MCF 10A (cell line): ENCODE data around the gene SMIM3. TPM values are rescaled to one million over a fixed set of nuclear protein-coding genes. Genes with fewer than 3 reads are reported as not detected.
A peak's percentile ranks its signal among the peaks of the same experiment; 100 is the strongest.
"Not testable (repeated sequence)": the region's sequence is repeated elsewhere in the genome, so short reads cannot be mapped to it uniquely, and the experiment has no call there.

ENCODE experiments used
- BruUV-seq: library from RNA; stranded (reverse); fragments of 400-500 nt; replicated peaks from 2 replicates; lab custom pipeline; 2021; lab: Mats Ljungman, UMichigan
- CTCF ChIA-PET: fragments of 300-600 bp; sonication (Branson Sonifier 250); formaldehyde crosslinking; extraction: SDS; loops from one replicate; lab custom pipeline; 2021; ENCODE audit warnings: antibody characterized with exemption, inconsistent platforms; lab: Yijun Ruan, JAX
- POLR2A ChIA-PET: fragments of 300-600, 350-650 bp; sonication (Branson Sonifier 250); formaldehyde crosslinking; extraction: SDS; loops from one replicate; lab custom pipeline; 2020; ENCODE audit warnings: antibody characterized with exemption, inconsistent platforms; lab: Yijun Ruan, JAX
- DNase-seq: peaks from one replicate; pipeline ENCODE4 v3.0.0-alpha.2; 2018; ENCODE audit not compliant: unreplicated experiment
- H3K27ac Mint-ChIP-seq: one replicate; pipeline ENCODE4 v1.8.0; 2022; ENCODE audit warnings: mild to moderate bottlenecking, low read depth, mixed read lengths; ENCODE audit not compliant: unreplicated experiment
- H3K27me3 Mint-ChIP-seq: one replicate; pipeline ENCODE4 v1.8.0; 2022; ENCODE audit warnings: mixed read lengths; ENCODE audit not compliant: insufficient read depth, unreplicated experiment
- H3K36me3 Mint-ChIP-seq: one replicate; pipeline ENCODE4 v1.8.0; 2022; ENCODE audit warnings: mild to moderate bottlenecking, moderate library complexity, mixed read lengths; ENCODE audit not compliant: insufficient read depth, unreplicated experiment
- H3K4me1 Mint-ChIP-seq: one replicate; pipeline ENCODE4 v1.8.0; 2022; ENCODE audit warnings: mixed read lengths; ENCODE audit not compliant: insufficient read depth, unreplicated experiment
- H3K4me3 Mint-ChIP-seq: one replicate; pipeline ENCODE4 v1.8.0; 2022; ENCODE audit warnings: mild to moderate bottlenecking, moderate library complexity, mixed read lengths; ENCODE audit not compliant: unreplicated experiment
- H3K9me3 Mint-ChIP-seq: one replicate; pipeline ENCODE4 v1.8.0; 2022; ENCODE audit warnings: mixed read lengths; ENCODE audit not compliant: unreplicated experiment
- CTCF ChIP-seq: fragments of 200-600 bp; IDR thresholded peaks from one replicate; pipeline ENCODE4 v1.8.0; 2022; ENCODE audit warnings: antibody characterized with exemption, mild to moderate bottlenecking; ENCODE audit not compliant: unreplicated experiment
- intact Hi-C: fragments of 100-400 bp; cut with micrococcal nuclease; formaldehyde crosslinking; loops from 2 replicates; pipeline ENCODE4 v1.14.1; 2022
- total RNA-seq: library from RNA; stranded (reverse); gene quantifications from 2 replicates; pipeline ENCODE4 v1.2.3, GENCODE V29; 2022

The SMIM3 gene
- total RNA-seq, 1 experiment from 2014 or later, result 21.7 TPM

GRCh38 chr5:150788977-150789376, 10.4 kb downstream of the SMIM3 start:
- Mint-ChIP-seq H3K4me3 (peak overlapping the region; percentile 65), H3K27me3 (no peaks in the 10 kb centered on the region), H3K9me3 (peaks cover 12% of the 10 kb centered on the region), H3K4me1 (peaks cover 58% of the 10 kb centered on the region), H3K36me3 (peaks cover 7% of the 10 kb centered on the region), H3K27ac (peak overlapping the region; percentile 95)
- CTCF ChIA-PET, result interaction anchor here (1.1 to 6.0 kb wide), 9 partner anchors 8 to 227 kb away, joined by 3 to 54 read pairs (median 6); partner anchors contain the start of genes DCTN4, IRGM and SMIM3
- no peak for DNase-seq
- BruUV-seq, result no TSS peak
- TF ChIP-seq CTCF, result no peak
- intact Hi-C loops, result no loop called here
- POLR2A ChIA-PET, result interaction anchor here (0.6 to 6.8 kb wide), 7 partner anchors 9 to 340 kb away, joined by 3 to 122 read pairs (median 15); partner anchors contain the start of genes DCTN4, RBM22, RPS14 and SMIM3

GRCh38 chr5:150789450-150789849, 10.9 kb downstream of the SMIM3 start:
- no TSS peak for BruUV-seq
- POLR2A ChIA-PET, result interaction anchor here (0.6 to 6.8 kb wide), 11 partner anchors 9 to 829 kb away, joined by 3 to 122 read pairs (median 5); partner anchors contain the start of genes DCTN4, RBM22, RPS14 and SLC26A2
- peaks cover 53% of the 10 kb centered on the region for H3K4me1 Mint-ChIP-seq
- peaks cover 16% of the 10 kb centered on the region for H3K9me3 Mint-ChIP-seq
- intact Hi-C loops, result no loop called here
- DNase-seq, result no peak
- H3K36me3 Mint-ChIP-seq, result peaks cover 7% of the 10 kb centered on the region
- CTCF ChIA-PET, result interaction anchor here (0.6 to 6.0 kb wide), 15 partner anchors 8 to 336 kb away, joined by 3 to 54 read pairs (median 5); partner anchors contain the start of genes DCTN4, IRGM, RBM22 and SMIM3
- TF ChIP-seq CTCF, result no peak
- H3K4me3 Mint-ChIP-seq, result peak overlapping the region; percentile 65
- H3K27ac Mint-ChIP-seq, result peak overlapping the region; percentile 95
- no peaks in the 10 kb centered on the region for H3K27me3 Mint-ChIP-seq

GRCh38 chr5:150789943-150790611, 11.5 kb downstream of the SMIM3 start:
- TF ChIP-seq CTCF, result no peak
- no TSS peak for BruUV-seq
- peak overlapping the region; percentile 95 for H3K27ac Mint-ChIP-seq
- POLR2A ChIA-PET, result interaction anchor here (0.6 to 6.8 kb wide), 20 partner anchors 10 to 1347 kb away, joined by 3 to 122 read pairs (median 4); partner anchors contain the start of genes DCTN4, RBM22, RPS14 and SLC26A2
- intact Hi-C loops, result no loop called here
- peak overlapping the region; percentile 65 for H3K4me3 Mint-ChIP-seq
- peaks cover 48% of the 10 kb centered on the region for H3K4me1 Mint-ChIP-seq
- no peaks in the 10 kb centered on the region for H3K27me3 Mint-ChIP-seq
- CTCF ChIA-PET, result interaction anchor here (0.6 to 6.0 kb wide), 18 partner anchors 8 to 336 kb away, joined by 3 to 54 read pairs (median 4); partner anchors contain the start of genes DCTN4, IRGM, RBM22 and SMIM3
- DNase-seq, result peak; percentile 100
- H3K9me3 Mint-ChIP-seq, result peaks cover 19% of the 10 kb centered on the region
- H3K36me3 Mint-ChIP-seq, result peaks cover 7% of the 10 kb centered on the region

GRCh38 chr5:150791536-150791935, 13.0 kb downstream of the SMIM3 start:
- Mint-ChIP-seq H3K4me1 (peaks cover 42% of the 10 kb centered on the region), H3K27me3 (no peaks in the 10 kb centered on the region), H3K4me3 (peak overlapping the region; percentile 65), H3K27ac (peak overlapping the region; percentile 95), H3K9me3 (peaks cover 11% of the 10 kb centered on the region), H3K36me3 (peaks cover 5% of the 10 kb centered on the region)
- BruUV-seq, result no TSS peak
- ChIA-PET CTCF (interaction anchor here (0.6 to 6.0 kb wide), 10 partner anchors 10 to 1240 kb away, joined by 3 to 54 read pairs (median 4); partner anchors contain the start of genes CSNK1A1, RBM22 and SMIM3), POLR2A (interaction anchor here (0.6 to 6.8 kb wide), 8 partner anchors 11 to 149 kb away, joined by 3 to 122 read pairs (median 10); partner anchors contain the start of genes DCTN4, IRGM, RBM22 and SMIM3)
- DNase-seq, result no peak
- intact Hi-C loops, result no loop called here
- no peak for TF ChIP-seq CTCF

GRCh38 chr5:150793423-150793888, 14.9 kb downstream of the SMIM3 start:
- ChIA-PET POLR2A (interaction anchor here (6.8 kb wide), 1 partner anchor 13 kb away, joined by 122 read pairs; the partner anchor contains the start of gene SMIM3), CTCF (interaction anchor here (0.7 to 5.1 kb wide), 3 partner anchors 8 to 371 kb away, joined by 3 to 50 read pairs (median 5); no protein-coding TSS in a partner anchor)
- H3K27me3 Mint-ChIP-seq, H3K4me3 Mint-ChIP-seq, intact Hi-C loops, BruUV-seq, H3K27ac Mint-ChIP-seq, DNase-seq: not testable (repeated sequence)
- peaks cover 44% of the 10 kb centered on the region for H3K4me1 Mint-ChIP-seq
- peaks cover 11% of the 10 kb centered on the region for H3K9me3 Mint-ChIP-seq
- H3K36me3 Mint-ChIP-seq, result peaks cover 11% of the 10 kb centered on the region
